ENCODE data around the gene HVCN1.
"Not testable (repeated sequence)": the region's sequence is repeated elsewhere in the genome, so short reads cannot be mapped to it uniquely, and the experiment has no call there.

HVCN1 gene

DNA sequence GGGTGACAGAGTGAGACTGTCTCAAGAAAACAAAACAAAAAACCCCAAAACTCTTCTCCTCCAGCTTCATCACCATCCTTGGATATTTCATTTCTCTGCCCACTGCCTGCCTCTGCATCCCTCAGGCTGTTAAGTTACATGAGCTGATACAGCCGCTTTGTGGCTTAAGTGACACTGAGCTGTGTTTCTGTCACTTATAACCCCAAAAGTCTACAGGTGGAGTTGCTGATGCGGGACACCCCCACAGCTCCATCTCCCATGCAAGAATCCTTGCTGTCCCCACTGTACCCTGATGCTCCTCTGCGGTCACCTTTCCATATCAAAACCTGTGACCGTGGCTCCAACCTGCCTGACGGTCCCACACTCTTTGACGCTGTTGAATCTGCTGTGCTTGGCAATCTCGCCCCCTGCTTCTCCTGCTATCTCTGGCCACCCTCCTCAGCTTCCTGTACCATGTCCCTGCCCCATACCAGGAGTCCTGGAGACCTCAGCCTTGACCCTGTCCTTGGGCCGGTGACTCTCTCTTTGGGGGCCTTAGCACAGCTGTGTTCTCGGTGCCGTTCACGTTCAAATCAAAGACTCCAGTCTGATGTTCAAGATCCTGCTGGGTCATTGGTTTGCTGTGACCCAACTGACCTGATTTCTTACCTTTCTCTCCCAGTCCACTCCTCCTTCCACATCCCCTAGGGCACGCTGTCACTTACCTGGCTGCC is 20.3 kb downstream of the HVCN1 start:
- no peak for DNase-seq (ENCODE audit: low read depth in 2 of 2)

DNA sequence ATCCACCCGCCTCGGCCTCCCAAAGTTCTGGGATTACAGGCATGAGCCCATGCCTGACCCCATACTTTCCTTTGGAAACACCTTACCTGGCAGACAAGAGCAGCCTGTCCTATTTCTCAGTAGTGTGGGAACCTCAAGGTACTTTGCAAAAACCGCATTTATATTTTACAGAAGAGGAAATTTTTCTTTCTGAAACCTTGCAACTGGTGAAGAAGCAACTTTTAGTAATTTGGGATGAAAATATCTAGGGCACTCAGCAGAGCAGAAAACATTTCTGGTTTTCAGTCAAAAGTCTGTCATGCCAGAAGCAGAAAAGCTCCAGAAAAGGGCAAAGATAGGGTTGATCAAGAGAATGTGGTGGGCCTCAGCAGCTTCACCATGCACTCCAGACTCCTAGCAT is 21.2 kb downstream of the HVCN1 start:
- no peak for DNase-seq (ENCODE audit: low read depth in 2 of 2)

DNA sequence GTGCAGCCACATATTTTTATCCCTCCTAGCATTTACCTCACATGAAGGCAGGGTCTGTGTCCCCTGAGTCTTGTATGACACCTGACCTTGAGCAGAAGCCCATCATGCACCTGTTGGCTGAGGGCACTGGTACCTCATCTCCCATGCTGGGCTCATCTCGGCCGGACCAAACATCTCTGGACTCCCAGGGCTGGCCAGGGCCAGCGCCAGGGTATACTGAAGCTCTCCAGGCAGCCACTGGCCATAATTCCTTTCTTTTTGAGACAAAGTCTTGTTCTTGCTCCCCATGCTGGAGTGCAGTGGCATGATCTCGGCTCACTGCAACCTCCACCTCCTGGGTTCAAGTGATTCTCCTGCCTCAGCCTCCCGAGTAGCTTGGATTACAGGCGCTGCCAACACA is 22.0 kb downstream of the HVCN1 start:
- no peak for DNase-seq (ENCODE audit: low read depth in 2 of 2)

DNA sequence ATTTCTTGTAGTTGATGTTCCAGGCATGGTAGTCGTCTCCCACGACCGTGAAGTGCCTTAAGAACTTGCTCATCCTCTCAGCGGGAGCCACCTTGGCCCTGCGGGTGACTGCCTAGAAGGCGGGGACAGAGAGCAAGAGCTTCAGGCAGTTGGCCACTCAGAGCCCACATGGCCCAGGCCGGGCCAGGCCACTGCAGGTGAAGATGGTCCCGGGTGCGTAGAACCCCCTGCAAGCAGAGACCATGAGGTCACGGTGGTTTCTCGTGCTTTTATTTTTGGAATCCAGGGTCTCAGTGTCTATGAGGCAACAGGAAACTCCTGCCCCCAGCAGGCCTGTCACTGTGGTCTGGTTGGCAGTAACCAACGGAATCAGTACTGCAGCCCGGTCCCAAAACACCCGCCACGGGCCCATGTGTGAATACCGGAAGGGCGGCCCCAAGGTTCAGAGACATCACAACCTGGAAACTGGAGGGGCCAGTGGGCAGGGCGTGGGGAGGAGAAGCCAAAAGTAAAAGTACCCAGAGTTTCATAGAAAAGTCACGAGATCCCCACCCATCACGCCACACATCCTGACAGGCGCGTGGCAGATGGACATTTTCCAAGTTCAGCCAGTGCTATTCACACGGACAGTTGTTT is 27.5 kb downstream of the HVCN1 start:
- DNase-seq (ENCODE audit: low read depth in 2 of 2), result no peak

DNA sequence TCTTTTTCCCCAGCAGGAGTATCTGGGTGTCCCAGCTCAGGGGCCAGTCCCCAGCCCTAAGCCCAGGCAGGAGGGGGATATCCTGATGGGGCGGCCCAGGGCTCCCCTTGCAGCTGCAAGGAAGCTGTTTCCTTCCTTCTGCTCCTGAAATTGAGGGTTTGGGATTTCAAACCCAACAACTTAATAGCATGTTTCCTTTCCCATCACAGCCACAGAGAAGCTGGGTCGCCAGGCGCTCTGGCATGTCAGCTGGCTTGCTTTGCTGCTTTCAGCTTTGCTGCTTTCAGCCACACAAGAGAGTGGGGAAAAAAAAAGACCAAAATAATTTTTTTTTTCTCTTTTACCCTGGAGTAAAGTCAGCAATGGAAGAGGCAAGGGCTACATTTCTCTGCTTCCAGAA is 30.0 kb downstream of the HVCN1 start:
- no peak for DNase-seq (ENCODE audit: low read depth in 2 of 2)

DNA sequence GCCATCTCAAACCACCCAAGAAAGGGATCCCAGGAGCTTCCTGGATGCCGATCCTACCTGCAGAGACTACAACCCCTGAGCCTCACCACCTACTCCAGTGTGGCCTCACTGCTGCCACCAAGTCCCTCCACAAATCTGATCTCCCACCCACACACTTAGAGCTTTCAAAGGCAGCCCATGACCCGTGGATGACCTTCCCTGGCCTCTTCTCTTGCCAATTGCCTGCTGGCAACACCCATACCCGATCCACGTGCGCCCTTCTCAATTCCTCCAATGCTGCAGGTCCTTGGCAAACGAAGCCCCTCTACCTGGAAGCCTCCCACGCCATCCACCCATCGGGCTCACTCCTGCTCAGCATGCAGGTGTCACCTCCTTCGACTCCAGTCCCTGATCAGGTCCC is 30.7 kb downstream of the HVCN1 start:
- DNase-seq (ENCODE audit: low read depth in 2 of 2), result no peak

DNA sequence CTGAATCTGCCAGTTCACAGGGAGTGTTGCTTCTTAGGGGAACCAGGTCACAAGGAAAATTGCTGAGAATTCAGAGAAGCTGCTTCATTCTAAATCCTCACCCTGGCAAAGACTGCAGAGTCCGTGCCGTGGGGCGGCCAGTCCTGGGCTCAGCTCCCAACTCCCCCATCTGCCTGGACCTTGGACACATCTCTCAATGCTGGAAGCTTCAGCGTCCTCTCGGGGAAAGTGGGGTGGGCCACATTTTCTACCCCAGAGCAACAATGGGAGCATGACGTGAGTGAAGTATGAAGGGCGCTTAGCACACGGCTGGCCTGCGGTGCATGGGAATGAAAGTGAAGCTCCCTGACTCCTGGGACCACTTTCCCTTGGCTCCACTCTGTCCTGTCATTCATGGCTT is 31.2 kb downstream of the HVCN1 start:
- DNase-seq (ENCODE audit: low read depth in 2 of 2), result no peak

DNA sequence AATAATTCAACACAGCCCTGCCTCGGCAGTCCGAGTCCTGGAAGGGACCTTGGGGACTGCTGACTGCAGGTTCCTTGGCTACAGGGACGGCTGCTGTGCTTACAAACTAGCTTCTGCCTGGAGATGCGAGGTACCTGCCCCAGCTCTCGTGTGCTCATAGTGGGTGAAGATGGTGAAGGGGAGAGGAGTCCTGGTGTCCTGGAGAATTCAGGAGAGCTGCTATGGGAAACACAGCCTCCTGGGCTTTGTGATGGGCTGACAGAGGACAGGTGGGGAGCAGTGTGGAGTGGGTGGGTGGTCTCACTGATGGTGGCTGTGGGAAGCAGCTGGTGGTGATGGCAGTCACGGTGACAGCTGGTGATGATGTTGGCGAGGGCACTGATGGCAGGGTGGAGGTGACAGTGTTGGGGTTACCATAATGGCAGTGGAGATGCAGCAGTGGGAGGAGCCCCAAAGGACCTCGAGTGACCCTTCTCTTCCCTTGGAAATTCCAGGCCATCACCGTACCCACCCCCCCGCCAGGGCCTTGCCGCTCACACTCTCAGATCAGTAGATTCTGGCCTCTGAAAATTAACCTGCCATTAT is 32.8 kb downstream of the HVCN1 start:
- no peak for DNase-seq (ENCODE audit: low read depth in 2 of 2)

DNA sequence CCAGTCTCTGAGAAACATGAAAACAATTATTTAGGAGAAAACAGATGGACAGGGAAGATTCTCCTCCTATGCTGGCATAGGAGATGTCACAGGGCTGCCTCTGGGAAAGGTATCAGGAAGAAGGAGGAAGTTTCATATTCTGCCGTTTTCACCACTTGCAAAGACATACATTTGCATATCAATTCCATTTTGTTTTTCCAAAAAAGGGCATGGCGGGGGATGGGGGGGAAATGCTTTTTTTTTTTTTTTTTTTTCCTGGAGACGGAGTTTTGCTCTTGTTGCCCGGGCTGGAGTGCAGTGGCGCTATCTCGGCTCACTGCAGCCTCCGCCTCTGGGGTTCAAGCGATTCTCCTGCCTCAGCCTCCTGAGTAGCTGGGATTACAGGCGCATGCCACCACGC is 34.7 kb downstream of the HVCN1 start:
- not testable (repeated sequence) for DNase-seq (ENCODE audit: low read depth in 2 of 2)

DNA sequence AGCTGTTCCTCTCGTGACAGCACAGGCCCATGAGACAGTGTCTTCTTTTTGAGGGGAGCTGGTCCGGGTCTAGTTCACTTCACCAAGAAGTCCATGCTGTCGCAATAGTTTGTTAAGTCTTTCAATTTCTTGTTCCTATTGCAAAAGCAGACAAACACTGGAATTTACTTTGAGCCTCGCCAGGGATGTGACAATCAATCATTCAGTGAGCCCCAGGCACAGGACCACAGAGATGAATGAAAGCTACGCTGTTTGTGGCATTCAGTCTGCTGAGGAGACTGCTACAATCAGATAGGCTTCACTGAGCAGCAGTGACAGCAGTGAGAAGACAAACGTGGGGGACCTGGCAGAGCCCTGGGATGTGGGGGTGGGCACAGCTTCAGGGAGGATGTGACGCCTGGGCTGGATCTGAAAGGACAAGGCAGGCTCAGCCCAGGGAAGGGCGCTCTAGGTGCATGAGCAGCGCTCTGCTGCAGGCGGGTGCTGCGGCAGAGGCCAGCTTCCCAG is 39.5 kb downstream of the HVCN1 start:
- no peak for DNase-seq (ENCODE audit: low read depth in 2 of 2)

DNA sequence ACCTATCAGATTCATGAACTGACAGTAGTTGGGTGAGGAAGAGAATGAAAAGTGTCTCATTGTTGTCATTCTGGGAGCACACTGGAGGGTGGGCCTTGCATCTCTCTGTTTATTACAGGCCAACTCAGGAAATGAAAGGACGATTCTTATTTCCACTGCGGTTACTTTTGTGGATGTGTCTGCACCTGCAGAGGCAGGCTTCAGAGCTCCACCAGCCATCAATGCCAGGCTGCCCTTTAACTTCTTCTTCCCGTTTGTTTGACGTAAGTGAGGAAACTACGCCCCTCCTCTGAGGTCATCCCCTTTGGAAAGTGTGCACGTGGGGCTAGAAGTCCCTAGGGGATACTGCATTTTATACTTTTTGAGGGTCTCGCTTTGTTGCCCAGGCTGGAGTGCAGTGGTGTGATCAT is 41.3 kb downstream of the HVCN1 start:
- DNase-seq (ENCODE audit: low read depth in 2 of 2), result no peak

DNA sequence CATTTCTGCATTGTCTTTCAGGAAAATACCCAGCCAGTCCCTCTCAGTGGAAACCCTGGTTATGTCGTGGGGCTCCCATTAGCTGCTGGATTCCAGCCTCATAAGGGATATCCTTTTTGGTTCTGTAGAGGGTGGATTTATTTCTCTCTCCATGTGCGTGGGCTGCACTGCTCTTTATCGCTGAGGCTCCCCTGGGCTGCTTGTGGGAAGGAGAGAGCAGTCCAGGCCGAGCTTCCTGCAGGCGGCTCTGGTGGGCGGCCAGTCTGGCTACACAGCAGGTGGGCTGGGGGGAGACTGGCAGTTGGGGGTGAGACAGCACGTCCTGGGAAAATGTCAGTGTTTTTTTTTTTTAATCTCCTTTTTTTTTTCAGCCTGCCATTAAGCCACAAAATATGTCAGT is 47.4 kb downstream of the HVCN1 start:
- no peak for DNase-seq (ENCODE audit: low read depth in 2 of 2)

DNA sequence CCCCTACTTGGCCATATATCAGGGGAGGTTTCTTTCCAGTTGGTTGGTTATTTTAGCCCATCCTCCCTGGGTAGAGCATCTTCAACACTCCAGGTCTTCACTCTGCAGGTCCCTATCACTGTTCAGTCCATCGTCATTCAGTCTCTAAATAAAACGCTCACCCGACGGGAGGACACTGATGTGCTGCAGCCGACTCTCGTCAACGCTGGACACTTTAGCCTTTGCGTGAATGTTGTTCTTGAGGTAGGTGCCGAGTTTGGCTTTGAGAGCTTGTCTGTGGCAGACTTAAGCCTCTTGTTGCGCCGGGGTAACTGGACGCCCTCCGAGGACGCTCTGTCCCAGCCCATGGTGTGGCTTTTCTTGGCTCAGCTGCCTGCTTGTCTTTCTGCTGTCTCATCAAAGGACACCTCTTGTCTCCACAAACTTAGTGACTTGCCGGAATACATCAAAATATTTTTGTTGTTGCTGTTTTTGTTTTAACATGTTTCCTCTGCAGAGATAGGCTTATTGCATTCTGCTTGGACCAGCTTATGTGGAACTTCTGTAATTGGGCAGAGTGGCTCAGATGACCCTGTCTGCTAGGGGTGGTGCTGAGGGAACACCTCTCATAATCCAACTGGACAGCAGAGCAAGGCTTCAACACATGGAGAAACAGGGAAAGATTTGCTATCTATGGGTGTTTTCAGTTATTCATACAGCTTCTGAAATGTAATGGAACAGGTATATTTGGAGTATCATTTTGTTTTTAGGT is 48.5 kb downstream of the HVCN1 start:
- DNase-seq (ENCODE audit: low read depth in 2 of 2), result no peak

DNA sequence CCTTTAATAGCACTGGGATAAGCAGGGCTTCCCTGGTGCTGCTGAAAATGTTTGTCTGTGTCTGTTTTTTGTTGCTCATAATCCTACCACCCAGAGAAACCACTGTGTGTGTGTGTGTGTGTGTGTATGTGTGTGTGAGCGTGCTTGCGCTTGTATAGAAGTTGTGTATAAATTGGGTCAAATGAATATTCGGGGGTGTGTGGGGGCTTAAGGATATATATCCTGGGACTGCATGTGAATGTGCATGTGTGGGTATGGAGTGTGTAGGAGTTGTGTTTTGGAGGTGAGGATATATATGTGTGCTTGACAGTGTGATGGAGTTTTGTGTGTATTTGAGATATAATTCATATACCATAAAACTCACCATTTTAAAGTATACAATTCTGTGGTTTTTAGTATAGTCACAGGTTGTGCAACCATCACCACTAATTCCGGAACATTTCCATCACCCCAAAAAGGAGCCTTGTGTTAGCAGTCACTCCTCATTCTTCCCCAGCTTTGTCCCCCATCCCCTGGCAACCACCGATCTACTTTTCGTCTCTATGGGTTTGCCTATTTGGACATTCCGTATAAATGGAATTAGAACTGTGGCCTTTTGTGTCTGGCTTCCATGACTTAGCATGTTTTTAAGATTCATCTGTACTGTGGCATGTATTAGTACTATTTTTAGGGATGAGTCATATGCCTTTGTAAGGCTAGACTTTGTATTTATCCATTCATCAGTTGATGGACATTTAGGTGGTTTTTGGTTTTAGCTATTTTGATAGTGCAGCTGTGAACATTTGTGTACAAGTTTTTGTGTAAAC is 49.4 kb downstream of the HVCN1 start:
- DNase-seq (ENCODE audit: low read depth in 2 of 2), result peak; percentile 26 to 28

DNA sequence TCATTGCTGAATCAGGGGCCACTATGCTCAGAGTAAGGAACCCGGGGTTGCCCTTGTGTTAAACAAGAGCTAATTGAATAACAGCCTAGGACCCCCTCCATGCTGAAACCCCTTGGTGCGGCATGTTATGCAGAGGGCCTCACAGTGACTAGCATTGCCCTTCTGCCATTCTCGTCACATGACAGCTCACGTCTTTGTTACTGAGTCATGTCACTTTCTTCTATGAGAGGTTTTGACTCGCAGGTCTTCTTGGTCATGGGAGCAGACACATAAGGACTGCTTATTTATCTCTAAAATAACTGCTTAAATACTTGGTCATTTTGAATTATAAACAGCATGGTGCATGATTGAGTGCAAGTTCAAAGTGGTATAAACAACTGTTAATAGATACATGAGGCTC is 50.1 kb downstream of the HVCN1 start:
- no peak for DNase-seq (ENCODE audit: low read depth in 2 of 2)

DNA sequence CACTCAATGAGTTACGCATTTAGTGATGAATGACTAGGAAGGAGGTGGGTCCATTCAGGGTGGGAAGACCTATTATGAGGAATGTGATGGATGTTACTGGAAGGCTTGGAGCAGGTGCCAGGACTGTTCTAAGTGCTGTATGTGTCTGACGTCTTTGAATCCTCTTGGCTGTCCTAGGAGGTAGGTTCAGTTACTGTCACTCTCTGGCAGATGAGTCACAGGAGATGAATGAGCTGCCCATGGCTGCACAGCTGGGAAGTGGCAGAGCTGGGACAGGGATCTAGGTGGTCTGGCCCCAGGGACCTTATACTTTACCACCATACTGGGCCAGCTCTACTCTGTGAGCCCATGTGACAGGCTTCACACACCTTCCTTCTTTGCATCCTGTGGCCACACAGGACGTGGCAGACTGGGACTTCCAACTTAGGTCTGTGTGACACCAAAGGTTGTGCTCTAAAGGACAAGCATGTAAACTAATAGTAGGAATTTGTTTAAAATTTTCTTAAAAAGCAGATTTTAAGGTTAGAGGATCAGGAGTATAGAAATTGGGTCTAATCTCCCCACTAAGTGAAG is 51.0 kb downstream of the HVCN1 start:
- DNase-seq (ENCODE audit: low read depth in 2 of 2), result no peak

DNA sequence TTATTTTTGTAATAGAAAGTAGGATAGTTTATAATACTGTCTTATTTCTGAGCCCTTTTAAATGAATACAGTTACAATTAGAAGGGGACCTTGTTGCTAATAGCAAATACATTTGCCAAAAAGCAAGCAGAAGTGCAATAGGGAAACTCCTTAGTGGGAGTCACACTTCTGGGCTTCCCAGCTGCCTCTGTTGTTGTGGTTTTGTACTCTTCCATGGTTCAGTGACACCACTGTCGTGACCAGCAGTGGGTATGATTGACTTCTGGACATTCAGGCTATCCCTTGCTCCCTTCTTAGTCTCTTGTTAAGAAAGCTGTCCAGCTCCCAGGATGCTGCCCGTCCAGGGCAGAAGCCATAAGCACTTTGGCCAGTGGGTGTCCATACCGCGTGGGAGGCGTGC is 52.4 kb downstream of the HVCN1 start:
- no peak for DNase-seq (ENCODE audit: low read depth in 2 of 2)

DNA sequence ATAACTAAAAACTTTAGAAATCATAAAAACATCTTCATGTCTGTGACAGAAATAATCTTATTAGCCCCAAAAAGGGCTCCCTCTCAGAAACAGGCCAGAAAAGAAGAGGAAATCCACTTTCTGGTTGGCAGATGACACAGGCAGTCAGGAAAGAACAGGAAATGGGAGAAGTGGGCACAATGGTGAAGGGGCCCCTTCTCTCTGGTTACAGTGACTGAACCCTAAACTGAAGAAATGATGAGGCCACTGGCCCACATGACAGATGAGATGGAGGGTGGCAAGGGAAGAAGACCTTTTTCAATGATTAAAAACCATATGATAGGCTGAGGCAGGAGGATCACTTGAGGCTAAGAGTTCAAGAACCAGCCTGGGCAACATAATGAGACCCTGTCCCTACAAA is 53.9 kb downstream of the HVCN1 start:
- no peak for DNase-seq (ENCODE audit: low read depth in 2 of 2)

DNA sequence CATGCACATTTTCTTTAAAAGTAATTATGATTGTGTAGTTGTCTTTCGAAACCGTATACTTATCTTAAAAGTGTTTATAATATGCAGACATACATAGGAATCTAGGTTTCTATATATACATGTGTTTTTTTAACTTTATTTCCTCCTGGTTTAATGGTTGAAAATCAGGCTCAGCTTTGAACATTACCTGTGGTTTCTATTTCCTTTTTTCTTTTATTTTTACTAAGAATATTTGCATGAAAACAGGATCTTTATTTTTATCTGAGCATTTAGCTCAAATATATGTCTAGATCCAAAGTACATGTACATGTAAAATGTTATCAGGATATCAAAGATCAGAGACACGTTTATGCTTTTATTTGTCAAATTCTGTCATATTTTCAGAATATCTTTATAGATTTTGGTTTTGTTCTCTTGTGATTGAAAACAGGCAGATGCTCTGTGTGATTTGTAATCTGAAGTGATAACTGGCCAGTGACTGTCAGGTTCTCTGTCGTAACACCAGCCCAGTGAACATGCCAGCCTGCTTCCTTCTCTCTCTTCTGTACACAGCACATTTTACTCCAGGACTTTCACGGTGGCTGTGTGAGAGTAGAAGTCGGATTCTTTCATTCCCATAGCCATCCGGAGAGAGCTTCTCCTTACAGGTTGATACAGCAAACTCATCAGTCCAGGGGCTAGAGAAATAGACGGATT is 61.3 kb downstream of the HVCN1 start:
- no peak for DNase-seq (ENCODE audit: low read depth in 2 of 2)

DNA sequence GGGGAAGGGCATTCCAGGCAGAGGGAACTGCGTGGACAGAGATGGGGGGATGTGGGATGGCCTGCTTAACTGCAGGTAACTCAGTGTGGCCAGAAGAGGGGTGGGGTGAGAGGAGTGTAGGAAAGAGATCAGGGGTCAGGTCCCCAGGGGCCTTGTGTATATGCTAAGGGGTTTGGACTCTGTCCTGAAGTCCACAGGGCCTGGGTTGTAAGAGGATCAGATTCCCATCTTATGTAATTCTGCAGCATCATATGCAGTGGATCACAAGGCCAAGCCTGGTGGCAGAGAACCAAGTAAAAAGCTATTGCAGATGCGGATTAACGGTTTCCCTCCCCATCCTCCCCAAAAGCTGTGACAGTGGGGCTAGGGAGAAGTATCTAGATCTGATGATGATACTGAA is 66.3 kb downstream of the HVCN1 start:
- DNase-seq (ENCODE audit: low read depth in 2 of 2), result no peak

DNA sequence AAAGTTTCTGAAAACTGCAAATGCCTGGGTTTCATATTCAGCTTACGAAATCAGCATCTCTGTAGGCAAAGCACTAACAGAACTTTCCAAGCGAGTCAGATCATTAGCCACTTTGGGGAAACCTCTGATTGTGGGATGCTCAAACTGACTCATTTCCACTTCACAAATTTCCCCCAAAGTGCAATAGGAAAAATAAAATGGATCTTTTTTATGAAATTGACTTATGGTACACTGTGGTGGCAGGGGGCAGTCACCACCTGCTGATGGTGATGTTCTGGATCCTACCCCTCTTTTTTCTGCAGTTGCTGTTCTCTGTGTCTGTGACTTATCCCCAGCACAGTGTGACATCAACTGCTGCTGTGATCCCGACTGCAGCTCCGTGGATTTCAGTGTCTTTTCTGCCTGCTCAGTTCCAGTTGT is 69.4 kb downstream of the HVCN1 start:
- no peak for DNase-seq (ENCODE audit: low read depth in 2 of 2)

Measured in fibroblast of skin of left biceps (primary cell).